ENCODE data around the gene GRIP1.

The GRIP1 gene

DNA sequence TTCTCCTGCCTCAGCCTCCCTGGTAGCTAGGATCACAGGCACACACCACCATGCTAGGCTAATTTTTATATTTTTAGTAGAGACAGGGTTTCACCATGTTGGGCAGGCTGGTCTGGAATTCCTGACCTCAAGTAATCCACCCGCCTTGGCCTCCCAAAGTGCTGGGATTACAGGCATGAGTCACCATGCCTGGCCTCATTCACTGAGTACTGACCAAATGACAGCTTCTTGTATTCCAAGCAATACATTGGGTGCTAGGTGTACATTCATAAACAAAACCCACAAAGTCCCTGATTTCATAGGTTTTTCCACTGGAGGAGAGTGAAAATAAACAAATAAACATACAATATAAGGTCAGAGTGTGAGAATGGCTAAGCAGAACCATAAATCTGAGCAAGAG lies 240.3 kb downstream of the GRIP1 start:
- DNase-seq (ENCODE audit: low read depth), result no peak
- TF ChIP-seq, protein P1, sequence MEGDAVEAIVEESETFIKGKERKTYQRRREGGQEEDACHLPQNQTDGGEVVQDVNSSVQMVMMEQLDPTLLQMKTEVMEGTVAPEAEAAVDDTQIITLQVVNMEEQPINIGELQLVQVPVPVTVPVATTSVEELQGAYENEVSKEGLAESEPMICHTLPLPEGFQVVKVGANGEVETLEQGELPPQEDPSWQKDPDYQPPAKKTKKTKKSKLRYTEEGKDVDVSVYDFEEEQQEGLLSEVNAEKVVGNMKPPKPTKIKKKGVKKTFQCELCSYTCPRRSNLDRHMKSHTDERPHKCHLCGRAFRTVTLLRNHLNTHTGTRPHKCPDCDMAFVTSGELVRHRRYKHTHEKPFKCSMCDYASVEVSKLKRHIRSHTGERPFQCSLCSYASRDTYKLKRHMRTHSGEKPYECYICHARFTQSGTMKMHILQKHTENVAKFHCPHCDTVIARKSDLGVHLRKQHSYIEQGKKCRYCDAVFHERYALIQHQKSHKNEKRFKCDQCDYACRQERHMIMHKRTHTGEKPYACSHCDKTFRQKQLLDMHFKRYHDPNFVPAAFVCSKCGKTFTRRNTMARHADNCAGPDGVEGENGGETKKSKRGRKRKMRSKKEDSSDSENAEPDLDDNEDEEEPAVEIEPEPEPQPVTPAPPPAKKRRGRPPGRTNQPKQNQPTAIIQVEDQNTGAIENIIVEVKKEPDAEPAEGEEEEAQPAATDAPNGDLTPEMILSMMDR (IDR thresholded peaks at IDR 0.05; ENCODE audit: insufficient read depth, low read depth, low read length, missing control alignments), result no peak
- no peak overlapping the region for H3K4me3 ChIP-seq (ENCODE audit: low read depth, low read length)

DNA sequence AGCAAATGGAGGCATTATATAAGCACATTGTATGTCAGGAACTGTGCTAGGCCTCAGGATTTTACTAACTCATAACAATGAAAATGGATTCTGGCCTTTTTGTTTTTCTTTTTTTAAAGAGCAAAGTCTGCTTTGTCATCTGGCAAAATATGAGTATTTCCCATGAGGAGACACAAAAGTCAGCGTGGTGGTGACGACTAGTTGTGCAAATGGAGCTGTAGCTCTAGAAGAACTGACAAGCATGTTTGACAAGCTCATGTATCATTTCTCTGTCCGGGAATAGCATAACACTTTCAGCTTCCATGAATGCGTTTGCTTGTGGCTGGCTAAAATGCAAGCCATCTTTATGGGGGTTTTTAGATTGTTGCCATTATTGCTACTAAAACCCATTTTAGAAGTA lies 248.8 kb downstream of the GRIP1 start:
- no peak overlapping the region for H3K4me3 ChIP-seq (ENCODE audit: low read depth, low read length)
- TF ChIP-seq, protein P1 (IDR thresholded peaks at IDR 0.05; ENCODE audit: insufficient read depth, low read depth, low read length, missing control alignments), result no peak

DNA sequence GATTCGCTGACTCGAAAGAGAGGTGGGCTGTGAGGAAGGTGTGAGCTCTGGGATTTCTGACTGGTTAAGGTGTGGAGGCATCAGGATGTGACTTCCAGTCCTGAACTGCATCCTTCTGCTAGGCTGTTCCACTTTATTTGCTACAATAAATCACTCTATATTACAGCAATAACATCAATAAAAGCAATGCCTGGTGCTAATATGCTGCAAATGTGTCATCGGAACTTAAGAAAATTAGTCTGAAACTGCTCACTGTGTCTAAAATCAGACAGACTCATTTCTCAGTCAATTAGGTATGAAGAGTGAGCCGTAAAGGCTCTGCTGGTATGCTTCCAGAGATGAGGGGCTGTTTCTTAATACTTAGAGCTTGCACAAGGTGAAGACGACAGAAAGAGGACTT lies 250.0 kb downstream of the GRIP1 start:
- TF ChIP-seq, protein P1 (IDR thresholded peaks at IDR 0.05; ENCODE audit: insufficient read depth, low read depth, low read length, missing control alignments), result no peak
- no peak overlapping the region for H3K4me3 ChIP-seq (ENCODE audit: low read depth, low read length)
- DNase-seq (ENCODE audit: low read depth), result no peak

More for the DNA sequence above, 248.8 kb downstream of the GRIP1 start:
- DNase-seq (ENCODE audit: low read depth), result no peak

DNA sequence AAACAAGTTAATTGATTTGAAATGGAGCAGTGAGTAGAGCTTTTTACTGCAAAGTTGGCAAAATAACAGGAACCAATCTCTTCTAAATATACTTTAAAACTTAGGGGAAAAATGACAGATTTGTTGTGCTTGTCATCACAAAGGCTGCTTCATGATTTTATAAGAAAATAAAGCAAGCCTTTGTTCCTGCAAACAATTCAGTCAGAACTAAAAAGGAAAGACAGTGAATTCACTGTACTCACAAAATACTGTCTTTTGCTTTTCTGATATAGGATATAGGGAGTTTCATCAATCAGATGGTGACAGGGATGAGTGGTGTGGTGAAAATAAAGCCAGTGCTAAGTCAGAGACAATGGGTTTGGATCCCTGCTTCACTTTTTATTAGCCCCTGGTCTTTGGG lies 250.6 kb downstream of the GRIP1 start:
- no peak overlapping the region for H3K4me3 ChIP-seq (ENCODE audit: low read depth, low read length)
- TF ChIP-seq, protein P1 (IDR thresholded peaks at IDR 0.05; ENCODE audit: insufficient read depth, low read depth, low read length, missing control alignments), result no peak
- DNase-seq (ENCODE audit: low read depth), result no peak

DNA sequence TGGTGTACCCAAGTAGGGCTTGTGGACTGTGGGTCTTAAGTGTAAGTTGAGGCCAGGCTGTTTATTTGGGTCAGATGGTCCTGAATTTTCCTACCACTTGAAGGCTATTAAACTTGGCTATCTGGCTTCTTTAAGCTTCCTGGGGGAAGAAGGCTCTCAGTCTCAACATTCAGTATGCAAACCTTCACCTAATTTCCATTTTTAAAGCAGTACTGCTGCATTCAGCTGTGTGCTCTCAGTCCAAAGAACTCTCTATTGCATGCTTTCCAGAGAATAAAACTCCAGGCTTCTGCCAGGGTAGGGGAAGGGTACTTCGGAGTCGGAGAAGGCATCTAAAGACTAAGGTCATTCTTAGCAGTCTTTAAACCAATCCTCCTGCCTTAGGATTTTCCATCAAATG lies 252.2 kb downstream of the GRIP1 start:
- TF ChIP-seq, protein P1 (IDR thresholded peaks at IDR 0.05; ENCODE audit: insufficient read depth, low read depth, low read length, missing control alignments), result no peak
- no peak overlapping the region for H3K4me3 ChIP-seq (ENCODE audit: low read depth, low read length)
- no peak for DNase-seq (ENCODE audit: low read depth)

DNA sequence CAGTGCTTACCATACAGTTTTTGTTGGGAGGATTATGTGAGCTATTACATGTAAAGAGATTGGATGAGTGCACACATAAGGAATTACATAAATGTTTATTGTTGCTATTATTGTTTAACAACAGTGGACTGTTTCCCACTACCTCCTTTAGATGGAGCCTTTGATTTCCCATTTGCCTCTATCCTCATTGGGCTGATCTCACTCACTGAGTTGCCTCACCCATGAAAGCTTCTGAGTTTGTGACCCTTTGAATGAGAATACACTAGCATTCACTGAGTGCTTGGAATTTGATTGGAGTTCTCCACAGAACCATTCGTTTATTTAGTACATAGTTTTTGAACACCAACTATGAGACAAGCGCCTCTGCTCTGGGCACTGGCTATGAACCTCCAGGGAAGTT lies 255.6 kb downstream of the GRIP1 start:
- TF ChIP-seq, protein P1 (IDR thresholded peaks at IDR 0.05; ENCODE audit: insufficient read depth, low read depth, low read length, missing control alignments), result no peak
- DNase-seq (ENCODE audit: low read depth), result no peak
- H3K4me3 ChIP-seq (ENCODE audit: low read depth, low read length), result no peak overlapping the region

DNA sequence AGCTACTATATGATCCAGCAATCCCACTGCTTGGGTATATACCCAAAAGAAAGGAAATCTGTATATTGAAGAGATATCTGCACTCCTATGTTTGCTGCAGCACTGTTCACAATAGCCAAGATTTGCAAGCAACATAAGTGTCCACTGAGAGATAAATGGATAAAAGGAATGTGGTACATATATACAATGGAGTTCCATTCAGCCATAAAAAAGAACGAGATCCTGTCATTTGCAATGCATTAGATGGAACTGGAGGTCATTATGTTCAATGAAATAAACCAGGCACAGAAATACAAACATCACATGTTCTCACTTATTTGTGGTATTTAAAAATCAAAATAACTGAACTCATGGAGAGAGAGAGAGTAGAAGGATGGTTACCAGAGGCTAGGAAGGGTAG lies 260.0 kb downstream of the GRIP1 start:
- TF ChIP-seq, protein P1 (IDR thresholded peaks at IDR 0.05; ENCODE audit: insufficient read depth, low read depth, low read length, missing control alignments), result no peak
- no peak overlapping the region for H3K4me3 ChIP-seq (ENCODE audit: low read depth, low read length)
- DNase-seq (ENCODE audit: low read depth), result no peak
